HepG2 (cell line): ENCODE results near the gene PEX10. TPM values are rescaled to one million over a fixed set of nuclear protein-coding genes. Genes with fewer than 3 reads are reported as not detected.
A peak's percentile ranks its signal among the peaks of the same experiment; 100 is the strongest.

Experiments used
- AHDC1 ChIP-seq: sonication (generic); formaldehyde crosslinking; IDR thresholded peaks from 2 replicates; pipeline ENCODE4 v1.5.1; 2020; ENCODE audit warnings: mild to moderate bottlenecking, missing genetic modification reagents, borderline replicate concordance
- CHD4 ChIP-seq: fragments of 200-600 bp; sonication (generic); IDR thresholded peaks from 2 replicates; pipeline ENCODE4 v1.7.0; 2017; ENCODE audit warnings: mild to moderate bottlenecking, low read length, borderline replicate concordance
- DNMT1 ChIP-seq: sonication (generic); formaldehyde crosslinking; IDR thresholded peaks from 2 replicates; pipeline ENCODE4 v1.5.1; 2020; ENCODE audit warnings: mild to moderate bottlenecking, missing genetic modification reagents
- EP300 ChIP-seq, 3 experiments: sonication (generic) in 1 of 3; formaldehyde crosslinking in 1 of 3; IDR thresholded peaks; 2 replicates each; pipeline versions ENCODE4 v1.5.1 to v1.6.1; 2011 to 2020; ENCODE audit warnings: low read depth in 2 of 3, low read length in 2 of 3, borderline replicate concordance in 1 of 3, improper control_type of control experiment in 1 of 3, mild to moderate bottlenecking in 1 of 3, missing genetic modification reagents in 1 of 3, moderate library complexity in 1 of 3
- HOXD1 ChIP-seq: sonication (generic); formaldehyde crosslinking; IDR thresholded peaks from 2 replicates; pipeline ENCODE4 v1.5.0; 2020; ENCODE audit warnings: missing genetic modification reagents
- MLX ChIP-seq: IDR thresholded peaks from 2 replicates; pipeline ENCODE4 v1.6.1; 2016
- NCOR1 ChIP-seq: fragments of 200-600 bp; sonication (generic); IDR thresholded peaks from 2 replicates; pipeline ENCODE4 v1.7.0; 2017; ENCODE audit warnings: antibody characterized with exemption, low read length, borderline replicate concordance
- NR2F2 ChIP-seq: IDR thresholded peaks from 2 replicates; pipeline ENCODE4 v1.6.1; 2012; ENCODE audit warnings: low read depth, inconsistent platforms, borderline replicate concordance
- RFX3 ChIP-seq: IDR thresholded peaks from 2 replicates; pipeline ENCODE4 v1.6.1; 2016; ENCODE audit warnings: missing biosample characterization, missing genetic modification reagents
- RFXANK ChIP-seq: IDR thresholded peaks from 2 replicates; pipeline ENCODE4 v1.6.1; 2016
- RORA ChIP-seq: sonication (generic); formaldehyde crosslinking; IDR thresholded peaks from 2 replicates; pipeline ENCODE4 v1.5.0; 2020; ENCODE audit warnings: mild to moderate bottlenecking, missing genetic modification reagents, moderate library complexity
- THAP8 ChIP-seq: sonication (generic); formaldehyde crosslinking; IDR thresholded peaks from 2 replicates; pipeline ENCODE4 v1.5.1; 2020; ENCODE audit warnings: missing genetic modification reagents, mild to moderate bottlenecking, borderline replicate concordance
- UBTF ChIP-seq: sonication (generic); formaldehyde crosslinking; IDR thresholded peaks from 2 replicates; pipeline ENCODE4 v1.4.0; 2020; ENCODE audit warnings: mild to moderate bottlenecking, missing genetic modification reagents
- ZFP90 ChIP-seq: sonication (generic); formaldehyde crosslinking; IDR thresholded peaks from 2 replicates; pipeline ENCODE4 v1.8.0; 2022; ENCODE audit warnings: missing genetic modification reagents, mild to moderate bottlenecking, inconsistent platforms, borderline replicate concordance
- ZNF12 ChIP-seq: sonication (generic); formaldehyde crosslinking; IDR thresholded peaks from 2 replicates; pipeline ENCODE4 v1.5.0; 2020; ENCODE audit warnings: missing genetic modification reagents
- ZNF674 ChIP-seq: sonication (generic); formaldehyde crosslinking; IDR thresholded peaks from 2 replicates; pipeline ENCODE4 v1.5.0; 2020; ENCODE audit warnings: low read depth, mild to moderate bottlenecking, missing genetic modification reagents
- ZNF709 ChIP-seq: sonication (generic); formaldehyde crosslinking; IDR thresholded peaks from 2 replicates; pipeline ENCODE4 v1.5.0; 2020; ENCODE audit warnings: mild to moderate bottlenecking, missing genetic modification reagents
- ZNF850 ChIP-seq: sonication (generic); formaldehyde crosslinking; conservative IDR thresholded peaks from 2 replicates; pipeline ENCODE4 v1.9.0; 2021; ENCODE audit warnings: mild to moderate bottlenecking, missing genetic modification reagents
- ZZZ3 ChIP-seq: sonication (generic); formaldehyde crosslinking; IDR thresholded peaks from 2 replicates; pipeline ENCODE4 v1.4.0; 2020; ENCODE audit warnings: missing genetic modification reagents, mild to moderate bottlenecking, borderline replicate concordance
- polyA plus RNA-seq, 8 experiments: library from polyadenylated mRNA; depleted of rRNA in 3 of 8; stranded (reverse) in 7 of 8; unstranded in 1 of 8; fragments of >200 nt; fragmentation: Illumina TruSeq in 4 of 8; extraction: Trizol in 4 of 8; gene quantifications; 2 replicates each; pipeline versions ENCODE4 v1.2.1 to v1.2.3, GENCODE V29; 2011 to 2016; ENCODE audit warnings: low read depth in 4 of 8, missing spikeins in 1 of 8, mixed read lengths in 1 of 8; ENCODE audit not compliant: insufficient read depth in 1 of 8
- total RNA-seq, 5 experiments: library from RNA; depleted of rRNA; stranded (reverse); fragments of >200 nt; fragmentation: Illumina TruSeq; extraction: Trizol; gene quantifications; 2 replicates each; pipeline ENCODE4 v1.2.3, GENCODE V29; 2016; ENCODE audit warnings: low read depth in 1 of 5

Gene PEX10
- total and polyA plus RNA-seq, 2 of the 13 experiments (the other 11 are each of a cell fraction or from before 2014, with no cell fraction given), result 16.1 to 39.6 TPM

GRCh38 chr1:2412773-2413494, 570 bp upstream of the PEX10 start (continued):
- TF ChIP-seq AHDC1 (CRISPR knock-in tag) (peak; percentile 34; the same call in 1 of the 2 replicates), CHD4 (no peak), UBTF (CRISPR knock-in tag) (peak; percentile 61), RFXANK (no peak), ZNF674 (CRISPR knock-in tag) (peak; percentile 49; the same call in 1 of the 2 replicates), NCOR1 (no peak), ZNF709 (CRISPR knock-in tag) (peak; percentile 95), RORA (no peak), ZNF12 (CRISPR knock-in tag) (peak; percentile 40; the same call in 1 of the 2 replicates), MLX (no peak), THAP8 (CRISPR knock-in tag) (no peak), DNMT1 (0 out of 2 replicates have a peak, but pooled peaks have one; percentile 15), ZZZ3 (CRISPR knock-in tag) (peak; percentile 44; the same call in 1 of the 2 replicates), HOXD1 (peak; percentile 71; the same call in 1 of the 2 replicates), EP300 (IDR thresholded peaks at IDR 0.05; ENCODE audit: low read depth in 2 of 2, low read length in 2 of 2) (no peak), EP300 (CRISPR knock-in tag; IDR thresholded peaks at IDR 0.05; ENCODE audit: borderline replicate concordance) (no peak), ZNF850 (no peak), RFX3 (CRISPR knock-in tag) (no peak), NR2F2 (no peak), ZFP90 (CRISPR knock-in tag) (peak; percentile 46)
